OCI-M2 (cell line): ENCODE results near the gene TNIK.

Source experiments
- DNase-seq: peaks from one replicate; lab custom pipeline; 2025; ENCODE audit not compliant: unreplicated experiment; lab: John Stamatoyannopoulos, UW

Gene TNIK

GRCh38 chr3:171058873-171059603 is 401.2 kb downstream of the TNIK start:
- no peak for DNase-seq

GRCh38 chr3:171058058-171058457 is 402.1 kb downstream of the TNIK start:
- no peak for DNase-seq

- DNase-seq, result no peak
These were observed 403.1 kb downstream of the TNIK start for GRCh38 chr3:171057072-171057471.

- no peak for DNase-seq
These were observed 403.7 kb downstream of the TNIK start for GRCh38 chr3:171056528-171056927.

- no peak for DNase-seq
These were observed 404.6 kb downstream of the TNIK start for GRCh38 chr3:171055336-171056178.

- DNase-seq, result no peak
These were observed 405.3 kb downstream of the TNIK start for GRCh38 chr3:171054921-171055320.

GRCh38 chr3:171054231-171054630 is 406.0 kb downstream of the TNIK start:
- no peak for DNase-seq

GRCh38 chr3:171049861-171050444 is 410.3 kb downstream of the TNIK start:
- no peak for DNase-seq

GRCh38 chr3:171046760-171047159 is 413.4 kb downstream of the TNIK start:
- no peak for DNase-seq

- DNase-seq, result no peak
These were observed 415.1 kb downstream of the TNIK start for GRCh38 chr3:171044835-171045793.

GRCh38 chr3:171044384-171044783 is 415.8 kb downstream of the TNIK start:
- no peak for DNase-seq

GRCh38 chr3:171039674-171040073 is 420.5 kb downstream of the TNIK start:
- DNase-seq, result no peak

GRCh38 chr3:171038342-171038741 is 421.9 kb downstream of the TNIK start:
- no peak for DNase-seq

- no peak for DNase-seq
These were observed 431.4 kb downstream of the TNIK start for GRCh38 chr3:171028779-171029232.

GRCh38 chr3:171028025-171028778 is 432.0 kb downstream of the TNIK start:
- no peak for DNase-seq

GRCh38 chr3:171026597-171027293 is 433.5 kb downstream of the TNIK start, which contains the start of gene SLC2A2:
TSS of gene SLC2A2 (minus strand) at chr3:171026720. CDS start at chr3:171026670, 50 bp downstream.
- no peak for DNase-seq

GRCh38 chr3:171023566-171023965 is 436.6 kb downstream of the TNIK start:
- DNase-seq, result no peak

GRCh38 chr3:171021377-171021776 is 438.8 kb downstream of the TNIK start:
- DNase-seq, result no peak
